RPMI8226 (cell line): ENCODE measurements around the gene ACAP1.

ENCODE experiments used
- DNase-seq: peaks from one replicate; pipeline ENCODE4 v3.0.0-alpha.2; 2015

ACAP1 gene

GRCh38 chr17:7312432-7313087 is 23.8 kb upstream of the ACAP1 start:
- DNase-seq, result no peak

- DNase-seq, result peak; percentile 32
Measured at GRCh38 chr17:7313088-7313889, 23.0 kb upstream of the ACAP1 start.

- peak; percentile 28 for DNase-seq
Measured at GRCh38 chr17:7313890-7314718, 22.2 kb upstream of the ACAP1 start.

GRCh38 chr17:7314719-7315569 is 21.4 kb upstream of the ACAP1 start, which contains the start of gene GPS2:
Gene GPS2, minus strand, starts transcription at chr17:7315360. Its CDS starts 308 bp downstream, at chr17:7315052.
- DNase-seq, result peak; percentile 90

- no peak for DNase-seq
Measured at GRCh38 chr17:7315570-7316235, 20.6 kb upstream of the ACAP1 start.

GRCh38 chr17:7317161-7317803 is 19.0 kb upstream of the ACAP1 start:
- DNase-seq, result no peak

- DNase-seq, result no peak
Measured at GRCh38 chr17:7318121-7318860, 18.0 kb upstream of the ACAP1 start.

GRCh38 chr17:7321466-7321865 is 14.9 kb upstream of the ACAP1 start:
- no peak for DNase-seq

- no peak for DNase-seq
Measured at GRCh38 chr17:7322520-7323194, 13.7 kb upstream of the ACAP1 start.

GRCh38 chr17:7323731-7324437 is 12.4 kb upstream of the ACAP1 start:
- DNase-seq, result no peak

- no peak for DNase-seq
Measured at GRCh38 chr17:7324438-7324779, 11.9 kb upstream of the ACAP1 start.

GRCh38 chr17:7325031-7325528 is 11.2 kb upstream of the ACAP1 start:
- no peak for DNase-seq

GRCh38 chr17:7326186-7326585 is 10.1 kb upstream of the ACAP1 start:
- no peak for DNase-seq

- no peak for DNase-seq
Measured at GRCh38 chr17:7327056-7327455, 9.3 kb upstream of the ACAP1 start.

GRCh38 chr17:7327501-7327900 is 8.8 kb upstream of the ACAP1 start:
- no peak for DNase-seq

- DNase-seq, result no peak
Measured at GRCh38 chr17:7328009-7328408, 8.3 kb upstream of the ACAP1 start.

- DNase-seq, result no peak
Measured at GRCh38 chr17:7328840-7329373, 7.4 kb upstream of the ACAP1 start, which contains the start of gene NEURL4. Gene NEURL4, minus strand, starts transcription at chr17:7329335. Its CDS starts 23 bp downstream, at chr17:7329312.

GRCh38 chr17:7329374-7329996 is 6.8 kb upstream of the ACAP1 start:
- DNase-seq, result peak; percentile 97
